GM12891 (cell line): ENCODE data around the gene C11orf91.
"Not testable (repeated sequence)": the region's sequence is repeated elsewhere in the genome, so short reads cannot be mapped to it uniquely, and the experiment has no call there.

Source experiments
- DNase-seq: peaks from one replicate; pipeline ENCODE4 v3.0.0; 2011; ENCODE audit warnings: low spot score; ENCODE audit not compliant: insufficient read length
- FAIRE-seq: peaks from 2 replicates; lab custom pipeline; 2011; peaks lifted over from hg19 to GRCh38; lab: Jason Lieb, UNC
- PAX5 ChIP-seq: IDR thresholded peaks from 2 replicates; pipeline ENCODE4 v1.6.1; 2011; ENCODE audit warnings: low read length, moderate library complexity, mild to moderate bottlenecking; ENCODE audit not compliant: insufficient read depth, severe bottlenecking
- POLR2A ChIP-seq: IDR thresholded peaks from 2 replicates; pipeline ENCODE4 v1.6.1; 2011; ENCODE audit warnings: low read depth, low read length, control low read depth
- POLR2AphosphoS5 ChIP-seq: IDR thresholded peaks from 2 replicates; pipeline ENCODE4 v1.6.1; 2011; ENCODE audit warnings: low read depth, low read length, control low read depth
- POU2F2 ChIP-seq: IDR thresholded peaks from 2 replicates; pipeline ENCODE4 v1.6.1; 2011; ENCODE audit warnings: low read depth, mild to moderate bottlenecking, control low read depth, low read length, moderate library complexity
- SPI1 ChIP-seq: IDR thresholded peaks from 2 replicates; pipeline ENCODE4 v1.6.1; 2011; ENCODE audit warnings: low read depth, low read length, control low read depth
- TAF1 ChIP-seq: IDR thresholded peaks from 2 replicates; pipeline ENCODE4 v1.6.1; 2011; ENCODE audit warnings: low read depth, low read length, control low read depth

Gene C11orf91

GRCh38 chr11:33687733-33688479, 12.7 kb downstream of the C11orf91 start:
- peak; percentile 76 for FAIRE-seq
- DNase-seq = peak; percentile 35
- TF ChIP-seq TAF1 (no peak), PAX5 (no peak), POLR2A (no peak), POU2F2 (no peak), SPI1 (no peak), POLR2AphosphoS5 (no peak)

GRCh38 chr11:33685082-33685481, 15.5 kb downstream of the C11orf91 start:
- TF ChIP-seq POLR2AphosphoS5 (no peak), POU2F2 (no peak), TAF1 (no peak), PAX5 (no peak), SPI1 (no peak), POLR2A (no peak)
- FAIRE-seq (no peak), DNase-seq (no peak)

GRCh38 chr11:33684003-33684706, 16.5 kb downstream of the C11orf91 start:
- TF ChIP-seq POLR2AphosphoS5 (no peak), POU2F2 (no peak), SPI1 (no peak), PAX5 (no peak), TAF1 (no peak), POLR2A (no peak)
- DNase-seq (no peak), FAIRE-seq (no peak)

- DNase-seq (no peak), FAIRE-seq (no peak)
- TF ChIP-seq SPI1 (no peak), POLR2A (no peak), POLR2AphosphoS5 (no peak)
Measured at GRCh38 chr11:33682446-33682845, 18.2 kb downstream of the C11orf91 start.

- no peak for DNase-seq
- no peak for FAIRE-seq
- TF ChIP-seq POU2F2 (no peak), TAF1 (no peak), SPI1 (no peak), PAX5 (no peak), POLR2A (no peak), POLR2AphosphoS5 (no peak)
Measured at GRCh38 chr11:33682019-33682418, 18.6 kb downstream of the C11orf91 start.

GRCh38 chr11:33678616-33679015, 22.0 kb downstream of the C11orf91 start:
- FAIRE-seq, DNase-seq: not testable (repeated sequence)

GRCh38 chr11:33674035-33674814, 26.4 kb downstream of the C11orf91 start:
- no peak for DNase-seq
- no peak for FAIRE-seq
- TF ChIP-seq POU2F2 = no peak
- TF ChIP-seq TAF1 = no peak
- no peak for TF ChIP-seq POLR2A
- TF ChIP-seq POLR2AphosphoS5 = no peak
- no peak for TF ChIP-seq SPI1
- TF ChIP-seq PAX5 = no peak

More at GRCh38 chr11:33678616-33679015, 22.0 kb downstream of the C11orf91 start:
- peak; percentile 83 for TF ChIP-seq SPI1

- no peak for TF ChIP-seq PAX5
- no peak for TF ChIP-seq TAF1
- no peak for TF ChIP-seq POU2F2
- no peak for TF ChIP-seq POLR2AphosphoS5
- TF ChIP-seq POLR2A = no peak
- no peak for TF ChIP-seq SPI1
- FAIRE-seq (peak; percentile 43), DNase-seq (no peak)
Measured at GRCh38 chr11:33672273-33672672, 28.4 kb downstream of the C11orf91 start.
